HG02943 (cell line): Measurements from ENCODE around the gene PASD1.

ENCODE experiments used
- ATAC-seq: cut with Tn5 transposase; IDR thresholded peaks from one replicate; pipeline ENCODE4 v1.9.1; 2021; ENCODE audit warnings: mild to moderate bottlenecking, low read depth, moderate library complexity; ENCODE audit not compliant: unreplicated experiment

The PASD1 gene

DNA sequence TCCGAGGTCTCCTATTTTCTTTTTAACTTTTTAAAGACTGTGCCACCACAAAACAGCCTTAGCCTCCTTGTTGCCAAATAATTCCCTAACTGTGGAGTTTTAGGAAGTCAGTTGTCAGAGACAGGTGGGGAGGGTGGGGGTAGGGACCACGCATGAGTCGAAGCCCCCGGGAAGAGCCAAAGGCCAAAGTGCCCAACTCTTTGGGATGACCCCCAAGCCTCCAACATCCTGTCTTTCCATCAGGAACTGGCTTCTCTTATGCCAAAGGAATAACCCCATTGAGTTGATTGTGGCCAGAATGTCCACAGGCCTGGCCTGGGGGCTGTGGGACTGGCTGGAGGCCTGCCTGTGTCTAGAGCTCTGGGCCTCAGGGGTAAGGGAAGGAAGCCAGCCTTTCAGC lies 137.6 kb downstream of the PASD1 start:
- ATAC-seq, result no peak

DNA sequence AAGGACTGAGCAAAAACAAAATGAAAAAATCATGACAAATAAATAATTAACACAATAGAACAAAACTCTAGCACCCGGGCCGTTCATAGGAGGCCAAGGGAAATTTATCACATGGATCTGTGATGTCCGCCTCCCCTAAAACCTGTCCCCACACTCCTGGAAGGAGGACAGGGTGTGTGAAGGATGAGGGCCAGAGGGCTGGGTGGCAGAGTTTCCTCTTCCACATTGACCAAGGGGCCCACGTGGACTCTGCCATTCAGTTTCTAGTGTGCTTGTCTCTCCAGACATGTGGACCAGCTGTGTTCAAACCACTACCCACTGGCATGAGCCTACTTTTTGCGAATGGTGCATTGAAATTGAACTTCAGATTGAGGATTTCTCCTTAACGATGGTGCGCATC lies 138.1 kb downstream of the PASD1 start:
- ATAC-seq, result no peak

DNA sequence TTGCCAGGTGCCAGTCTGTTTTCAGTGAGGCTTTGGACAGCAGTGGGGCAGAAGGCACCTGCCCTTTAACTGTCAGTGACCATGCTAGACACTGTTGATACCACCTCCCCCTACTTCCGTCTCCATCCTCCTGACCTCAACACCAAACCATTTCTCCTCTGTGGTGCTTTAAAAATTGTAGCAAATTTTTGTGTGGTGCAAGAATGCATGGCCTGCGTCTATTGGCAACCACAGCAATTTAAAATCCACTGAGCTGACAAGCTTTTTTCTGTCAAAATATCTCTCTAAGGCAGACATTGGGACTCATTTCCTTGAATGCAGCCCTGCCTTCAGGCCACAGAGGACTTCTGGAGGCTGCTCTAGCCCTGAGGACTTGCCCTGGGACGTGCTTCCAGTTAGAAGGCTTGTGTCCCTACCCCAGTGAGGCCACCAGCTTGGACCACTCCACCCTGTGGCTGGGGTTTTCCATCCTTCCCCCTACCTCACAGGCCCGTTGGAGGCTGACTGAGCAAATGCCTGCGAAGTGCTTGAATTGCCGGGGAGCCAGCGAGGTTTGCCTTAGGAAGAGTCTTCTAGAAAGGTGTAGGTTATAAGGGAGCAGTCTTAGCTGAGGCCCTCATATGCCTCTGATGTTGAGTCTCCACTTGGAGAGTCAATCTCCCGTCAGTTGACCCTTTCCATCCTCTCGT lies 138.7 kb downstream of the PASD1 start:
- no peak for ATAC-seq

DNA sequence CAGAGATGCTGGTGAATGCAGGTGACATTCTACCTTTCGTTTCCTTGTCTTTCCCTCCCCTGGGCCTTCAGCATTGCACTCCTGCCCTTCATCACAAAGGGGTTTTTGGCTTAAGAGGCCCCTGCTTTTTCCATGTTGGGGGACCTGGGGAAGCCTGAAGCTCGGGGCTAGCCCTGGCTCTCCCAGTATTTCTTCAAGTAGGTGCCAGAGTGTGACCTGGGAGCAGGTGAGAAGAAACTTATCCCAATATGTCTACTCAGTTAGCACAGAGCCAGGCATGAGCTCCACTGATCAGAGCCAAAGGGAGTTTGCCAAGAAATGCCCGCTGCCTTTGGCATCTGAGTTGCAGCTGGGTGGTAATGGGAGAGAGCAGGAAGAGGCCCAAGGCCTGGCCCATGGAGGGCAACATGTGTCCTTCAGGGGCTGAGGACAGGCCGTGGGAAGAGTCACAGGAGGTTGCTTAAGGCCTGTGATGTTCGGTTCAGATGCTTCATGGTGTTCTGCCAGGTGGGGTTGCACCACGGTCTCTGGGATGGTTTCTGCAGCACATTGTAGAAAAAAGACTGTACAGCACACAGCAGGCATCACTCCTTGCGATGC lies 139.4 kb downstream of the PASD1 start:
- no peak for ATAC-seq

DNA sequence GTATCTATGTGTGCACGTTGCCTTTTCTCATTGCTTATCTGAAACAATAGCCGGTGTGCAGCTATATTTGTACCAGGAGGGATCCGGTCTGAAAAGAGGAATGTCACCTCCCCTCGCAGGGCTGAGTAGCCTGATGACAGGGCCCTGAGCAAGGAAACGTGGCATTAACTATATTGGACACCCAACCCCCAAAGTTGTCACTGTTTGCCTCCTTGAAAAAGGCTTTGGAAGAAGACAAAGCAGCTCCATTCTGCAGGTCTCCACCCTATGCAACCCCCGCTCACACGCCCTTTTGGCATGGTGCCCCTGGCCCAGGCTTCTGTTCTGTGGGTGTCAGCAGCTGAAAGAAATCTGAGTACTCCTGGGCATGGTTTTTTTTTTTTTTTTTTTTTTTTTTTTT lies 140.0 kb downstream of the PASD1 start:
- no peak for ATAC-seq

DNA sequence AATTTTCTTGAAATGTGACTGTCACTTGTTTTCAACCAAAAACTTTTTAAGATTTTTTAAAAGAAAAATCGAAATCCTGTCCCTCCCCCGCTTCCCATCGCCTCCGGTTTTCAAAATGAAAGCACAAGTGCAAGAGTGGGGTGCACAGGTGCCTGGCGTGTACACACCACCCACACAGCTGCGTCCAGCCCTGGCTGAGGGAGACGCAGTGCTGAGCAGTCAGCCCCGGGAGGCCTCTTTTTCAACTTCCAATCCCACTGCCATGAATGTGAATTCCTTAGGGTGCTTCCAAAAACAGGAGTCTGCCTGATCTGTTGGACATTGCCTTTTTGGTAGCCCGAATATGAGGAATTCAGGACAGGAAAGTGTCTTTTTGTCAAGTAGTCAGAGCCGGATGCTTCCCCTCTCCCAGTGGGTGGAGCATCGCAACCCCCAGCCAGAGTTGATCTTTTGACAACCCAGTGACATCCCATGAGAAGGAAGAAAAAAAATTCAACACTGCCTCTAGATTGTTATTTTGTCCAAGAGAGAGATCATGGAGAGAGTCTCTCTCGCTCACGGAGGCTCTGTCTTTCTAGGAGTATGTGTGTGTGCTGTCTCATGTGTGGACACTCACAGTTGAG lies 140.7 kb downstream of the PASD1 start:
- no peak for ATAC-seq

DNA sequence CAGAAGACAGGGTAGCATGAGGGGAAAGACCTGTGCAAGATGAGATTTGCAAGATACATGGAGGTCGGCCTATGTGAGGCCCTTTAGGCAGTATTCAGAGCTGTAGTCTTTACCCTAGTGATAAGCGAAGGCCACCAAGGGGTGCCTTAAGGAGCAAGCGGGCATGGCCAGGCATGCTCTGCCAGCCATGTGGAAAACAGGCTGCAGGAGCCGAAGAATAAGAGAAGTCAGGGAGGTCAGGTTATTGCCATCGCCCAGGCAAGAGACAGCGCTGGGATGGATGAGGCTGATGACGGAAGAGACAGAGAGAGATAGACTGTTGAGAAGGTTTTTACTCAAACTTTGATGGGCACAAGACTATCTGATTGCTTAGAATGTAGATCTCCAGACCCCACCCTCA lies 145.3 kb downstream of the PASD1 start:
- no peak for ATAC-seq

DNA sequence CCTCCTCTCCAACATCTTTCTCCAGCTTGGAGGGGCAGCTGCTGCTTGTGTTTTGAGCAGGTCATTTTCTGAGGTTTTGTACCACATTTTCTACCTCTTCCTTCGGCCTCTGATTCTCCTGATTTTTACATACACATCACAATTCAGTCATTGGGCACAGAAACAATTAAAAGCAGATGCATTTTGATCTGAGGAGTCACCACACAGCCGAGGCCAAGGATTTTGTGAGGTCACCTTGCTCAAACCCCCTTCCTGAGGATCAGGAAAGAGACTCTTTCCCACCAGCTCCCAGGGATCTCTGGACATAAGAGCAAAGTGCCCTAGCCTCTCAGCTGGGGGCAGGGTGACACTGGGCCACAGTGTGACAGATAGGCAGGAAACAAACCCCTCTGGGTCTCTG lies 147.0 kb downstream of the PASD1 start:
- ATAC-seq, result no peak

DNA sequence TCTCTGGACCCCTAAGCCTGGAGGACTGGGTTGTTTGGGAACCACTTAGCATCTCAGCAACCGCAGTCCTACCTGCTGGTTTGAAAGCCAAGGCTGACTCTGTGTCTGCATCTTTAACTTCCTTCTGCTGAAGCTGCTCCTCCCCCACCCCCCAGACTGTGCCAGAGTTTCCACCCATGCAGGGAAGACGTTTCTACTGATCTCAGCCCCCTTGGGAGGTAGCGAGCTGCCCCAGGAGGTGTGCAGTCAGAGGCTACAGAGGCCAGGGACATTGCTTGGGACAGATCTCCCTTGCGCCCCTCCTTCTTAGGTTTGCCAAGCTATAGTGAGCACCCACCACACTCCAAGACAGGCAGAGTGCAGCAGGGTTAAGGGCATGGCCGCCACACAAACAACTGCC lies 147.7 kb downstream of the PASD1 start:
- ATAC-seq, result no peak

DNA sequence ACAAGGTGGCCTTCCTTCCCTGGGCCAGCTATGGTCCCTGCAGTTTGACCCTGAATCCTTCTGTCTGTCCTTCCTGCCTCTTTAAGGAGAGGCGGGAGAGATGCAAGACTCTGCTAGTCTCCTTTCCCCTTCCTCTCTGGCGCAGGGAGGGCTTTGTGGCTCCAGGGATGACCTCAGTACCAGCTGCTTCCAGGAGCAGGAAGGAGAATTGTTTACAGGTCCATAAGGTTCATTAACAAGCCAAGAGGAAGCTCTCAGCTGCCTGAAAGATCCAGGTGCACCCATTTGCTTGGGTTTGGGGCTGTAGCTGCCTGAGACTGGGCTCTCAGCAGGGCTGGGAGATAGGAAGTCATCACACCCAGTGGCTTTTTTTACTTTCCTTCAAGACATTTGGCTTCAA lies 148.3 kb downstream of the PASD1 start:
- no peak for ATAC-seq

DNA sequence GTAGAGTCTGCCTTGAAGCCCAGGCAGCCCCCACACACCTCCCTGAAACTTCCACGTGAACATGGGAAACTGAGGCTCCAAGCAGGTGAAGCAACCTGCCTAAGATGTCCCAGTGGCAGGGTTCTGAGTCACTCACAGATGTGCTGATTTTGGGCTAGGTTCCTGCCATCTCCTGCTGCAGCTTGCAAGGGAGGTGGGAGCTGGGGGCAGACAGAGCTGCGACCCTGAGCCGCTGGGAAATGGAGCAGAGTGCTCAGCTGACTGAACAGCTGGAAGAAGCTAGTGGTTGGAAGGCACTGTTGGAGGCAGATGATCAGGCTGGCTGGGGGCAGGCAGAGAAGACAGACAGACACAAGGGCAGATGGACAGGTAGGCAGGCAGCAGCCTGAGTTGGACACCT lies 148.8 kb downstream of the PASD1 start:
- ATAC-seq, result no peak

DNA sequence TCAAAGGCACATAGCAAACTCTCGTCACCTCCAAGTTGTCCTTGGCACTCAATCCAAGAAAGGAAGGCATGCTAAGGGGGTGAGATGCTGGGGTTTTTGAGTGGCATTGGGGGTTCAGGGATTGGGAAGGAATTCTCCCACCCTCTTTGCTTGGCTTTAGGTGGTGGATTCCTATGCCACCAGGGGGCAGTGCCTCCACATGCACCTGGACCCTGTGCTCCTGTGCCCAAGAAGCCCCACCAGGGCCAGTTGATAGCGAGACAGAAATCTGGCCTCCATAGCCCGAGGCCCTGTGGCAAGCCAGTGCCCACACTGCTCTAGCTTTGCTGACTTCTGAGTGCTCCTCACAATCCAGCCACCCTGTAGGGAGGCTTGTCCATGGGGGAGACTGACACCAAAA lies 150.4 kb downstream of the PASD1 start:
- ATAC-seq, result no peak

DNA sequence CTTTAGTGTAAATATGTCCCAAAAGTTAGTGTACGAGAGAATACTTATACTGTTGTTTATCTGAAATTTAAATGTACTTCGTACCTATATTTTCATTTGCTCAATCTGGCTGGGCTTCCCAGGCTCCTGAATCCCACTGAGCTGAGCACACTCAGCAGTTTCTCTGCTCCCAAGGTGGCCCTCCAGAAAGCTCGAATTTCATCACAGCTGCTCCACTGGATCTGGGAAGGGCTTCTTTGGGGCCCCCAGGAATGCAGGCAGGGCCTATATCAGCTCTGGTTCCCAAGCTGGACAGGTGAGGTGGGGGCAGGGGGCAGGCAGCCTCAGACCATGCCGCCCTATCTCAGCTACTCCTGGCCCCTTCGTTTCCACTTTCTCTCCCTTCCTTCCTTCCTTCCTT lies 150.9 kb downstream of the PASD1 start:
- ATAC-seq, result no peak

DNA sequence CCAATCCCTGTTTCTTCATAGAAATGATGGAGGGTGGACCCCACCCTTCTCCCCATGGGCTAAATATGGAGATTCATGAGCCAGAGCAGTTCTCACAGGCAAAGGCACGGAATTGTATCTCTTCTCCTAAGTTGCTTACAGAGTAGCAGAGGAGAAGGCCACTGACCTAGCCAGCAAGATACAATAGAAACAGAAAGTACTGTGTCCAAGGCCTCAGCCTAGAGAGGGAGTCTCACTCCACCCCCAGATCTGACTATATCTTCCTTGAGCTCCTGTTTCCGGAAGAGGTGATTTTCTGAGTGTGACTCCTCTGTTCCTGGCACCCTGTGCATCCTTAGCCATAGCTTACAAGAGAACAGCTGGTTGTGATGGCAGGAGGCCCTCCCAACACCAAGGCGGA lies 152.3 kb downstream of the PASD1 start, which contains the start of gene FATE1:
FATE1 (plus strand) TSS at position 284 of the 400 bp plus-strand sequence; CDS start at position 369, 85 bp downstream.
- no peak for ATAC-seq

DNA sequence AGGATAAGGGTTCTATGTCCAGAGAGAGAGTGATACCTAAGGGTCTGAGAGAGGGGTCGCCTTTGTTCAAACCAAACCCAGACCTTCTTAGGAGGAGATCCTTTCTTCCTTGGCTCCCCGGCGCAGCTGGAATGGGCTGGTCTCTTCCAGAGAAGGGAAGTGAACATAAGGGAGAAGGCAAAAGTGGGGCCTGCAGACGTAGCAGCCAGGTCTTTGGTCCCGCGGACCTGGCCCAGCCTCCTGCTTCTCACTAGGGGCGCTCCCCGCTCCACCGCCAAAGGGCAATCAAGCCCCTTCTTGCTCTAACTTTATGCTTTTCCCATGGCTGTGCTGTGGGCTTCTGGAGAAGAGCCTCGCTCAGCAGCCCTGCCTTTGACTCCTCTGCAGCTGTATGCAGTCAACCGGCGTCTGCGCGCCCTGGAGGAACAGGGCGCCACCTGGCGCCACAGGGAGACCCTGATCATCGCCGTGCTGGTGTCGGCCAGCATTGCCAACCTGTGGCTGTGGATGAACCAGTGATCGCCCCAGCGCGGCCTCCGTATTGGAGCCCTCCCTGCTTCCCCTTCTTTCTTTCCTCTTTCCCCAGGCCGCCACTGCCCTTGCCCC lies 158.9 kb downstream of the PASD1 start:
- ATAC-seq, result no peak

DNA sequence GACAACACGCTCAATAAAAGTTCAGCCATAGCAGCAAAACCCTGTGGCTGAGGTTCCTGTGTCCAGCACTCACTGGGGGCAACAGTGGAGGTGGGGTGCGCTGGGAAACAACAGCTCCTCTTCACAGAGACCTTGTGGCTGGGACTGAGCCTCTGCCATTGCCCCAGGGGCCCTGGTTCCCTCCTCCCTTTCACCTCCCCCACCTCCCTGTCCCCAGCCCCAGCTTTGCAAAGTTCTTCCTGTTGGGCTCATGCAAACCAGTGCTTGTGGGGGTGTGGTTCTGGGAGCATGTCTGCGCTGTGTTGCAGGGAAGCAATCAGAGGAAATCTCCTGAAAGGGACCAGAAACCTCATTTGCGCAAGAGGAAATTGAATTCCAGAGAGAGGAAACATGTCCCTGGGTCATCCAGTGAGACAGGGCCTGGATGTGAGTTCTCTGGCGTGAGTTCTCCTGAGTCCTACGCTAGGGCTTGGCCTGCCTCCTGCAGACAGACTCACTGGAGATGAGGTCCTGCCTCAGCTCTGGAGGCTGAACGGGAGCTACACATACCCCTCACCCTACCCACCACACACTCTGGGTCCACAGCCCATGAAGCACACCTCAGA lies 159.8 kb downstream of the PASD1 start:
- ATAC-seq, result no peak

DNA sequence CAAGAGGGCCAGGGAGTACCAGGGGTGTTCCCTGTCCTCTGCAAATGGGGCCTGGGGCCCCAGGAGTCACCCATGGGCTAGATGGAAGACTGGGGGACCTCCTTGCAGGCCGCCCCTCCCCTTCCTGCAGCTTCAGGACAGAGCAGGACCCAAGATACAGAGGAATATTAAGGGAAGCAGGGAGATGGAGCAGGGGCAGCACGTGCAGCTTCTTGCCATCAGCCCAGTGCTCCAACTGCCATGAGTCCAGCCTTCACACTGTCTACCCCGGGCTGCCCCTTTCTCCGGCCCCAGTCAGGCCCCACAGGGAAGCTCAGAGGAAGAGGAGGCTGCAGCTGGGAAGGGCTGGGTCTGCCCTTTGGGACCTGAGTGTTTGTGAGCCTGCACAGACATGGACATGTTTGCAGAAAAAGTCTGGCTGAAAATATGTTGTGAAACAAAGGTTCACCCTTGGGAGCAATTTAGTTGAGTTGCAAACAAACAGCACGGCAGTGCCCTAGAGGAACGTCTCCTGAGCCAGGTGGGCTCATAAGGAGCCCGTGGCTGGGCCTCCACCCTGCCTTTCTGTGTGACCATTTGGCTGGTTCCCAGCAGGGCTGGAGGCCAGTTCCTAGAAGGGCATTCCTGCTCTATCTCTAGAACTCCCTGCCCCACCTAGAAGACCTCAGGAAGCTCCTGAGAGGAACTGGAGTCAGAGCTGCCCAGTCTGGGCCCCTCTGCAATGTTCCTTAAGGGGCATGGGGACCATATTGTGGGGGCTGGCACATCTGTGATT lies 161.3 kb downstream of the PASD1 start:
- no peak for ATAC-seq

DNA sequence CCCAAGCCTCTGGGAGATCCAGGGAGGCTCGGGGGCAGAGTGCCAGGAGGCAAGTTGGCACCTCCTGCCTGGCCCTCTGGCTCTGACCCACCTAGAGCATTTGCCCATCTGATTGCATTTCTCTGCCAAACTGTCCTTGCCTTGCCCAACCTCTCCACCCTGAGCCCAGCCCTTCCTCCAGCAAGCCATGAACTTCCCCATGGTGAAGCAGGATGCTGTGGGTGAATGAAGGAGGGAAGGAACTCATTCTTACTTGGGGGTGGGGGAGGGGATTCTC lies 161.8 kb downstream of the PASD1 start:
- no peak for ATAC-seq
